Tibial nerve (tissue), 4 donors: ENCODE measurements around the gene GAS2. TPM values are rescaled to one million over a fixed set of nuclear protein-coding genes. Genes with fewer than 3 reads are reported as not detected.

Experiments used
- DNase-seq, 2 donors: peaks; one replicate each; pipeline ENCODE4 v3.0.0-alpha.2; 2019; ENCODE audit warnings: low spot score in 2 of 2
- H3K27ac ChIP-seq, 4 donors: fragments of 200-600 bp; sonication (generic) in 3 of 4; one replicate each; pipeline ENCODE4 v1.5.1; 2017 to 2019; ENCODE audit warnings: mild to moderate bottlenecking in 1 of 4
- H3K27me3 ChIP-seq, 2 donors: fragments of 200-600 bp; sonication (generic) in 1 of 2; one replicate each; pipeline versions ENCODE4 v1.5.1 to v1.6.0; 2017 to 2019
- H3K36me3 ChIP-seq, 3 donors: fragments of 200-600 bp; sonication (generic); one replicate each; pipeline ENCODE4 v1.5.1; 2018 to 2019
- H3K4me1 ChIP-seq, 4 donors: fragments of 200-600 bp; sonication (generic) in 3 of 4; one replicate each; pipeline ENCODE4 v1.5.1; 2017 to 2019
- H3K4me3 ChIP-seq, 4 donors: fragments of 200-600 bp; sonication (generic) in 3 of 4; one replicate each; pipeline ENCODE4 v1.5.1; 2017 to 2019; ENCODE audit warnings: mild to moderate bottlenecking in 1 of 4, moderate library complexity in 1 of 4
- H3K9me3 ChIP-seq, 4 donors: fragments of 200-600 bp; sonication (generic) in 3 of 4; one replicate each; pipeline ENCODE4 v1.5.1; 2017 to 2019
- EP300 ChIP-seq, 2 donors: sonication (generic); formaldehyde crosslinking; IDR thresholded peaks; one replicate each; pipeline ENCODE4 v1.6.1; 2017; ENCODE audit warnings: antibody characterized with exemption in 2 of 2, mild to moderate bottlenecking in 1 of 2
- POLR2A ChIP-seq, 2 donors: fragments of 450-650 bp; IDR thresholded peaks; one replicate each; pipeline ENCODE4 v1.6.1; 2017; ENCODE audit warnings: antibody characterized with exemption in 2 of 2, mild to moderate bottlenecking in 2 of 2, moderate library complexity in 2 of 2
- WGBS, 2 donors: methylation state at CpG; one replicate each; pipeline ENCODE4 v1.1.5; 2018; 5-methylcytosine and 5-hydroxymethylcytosine counted together
- total RNA-seq, 4 donors: library from RNA; depleted of rRNA; stranded (reverse); fragments of >200 nt; gene quantifications; one replicate each; pipeline ENCODE4 v1.1.0, GENCODE V29; 2016
- TF ChIP-seq, protein P1 (sequence below), 5 experiments: fragments of 200-600 bp in 3 of 5; fragments of 450-650 bp in 2 of 5; sonication (generic) in 3 of 5; IDR thresholded peaks; one replicate each; pipeline ENCODE4 v1.5.1; 2016 to 2019; ENCODE audit warnings: antibody characterized with exemption in 5 of 5, mild to moderate bottlenecking in 3 of 5, moderate library complexity in 2 of 5

Gene GAS2
- total RNA-seq, 4 donors from 2014 or later = 9.3 to 41.5 (median 18.0) TPM

DNA sequence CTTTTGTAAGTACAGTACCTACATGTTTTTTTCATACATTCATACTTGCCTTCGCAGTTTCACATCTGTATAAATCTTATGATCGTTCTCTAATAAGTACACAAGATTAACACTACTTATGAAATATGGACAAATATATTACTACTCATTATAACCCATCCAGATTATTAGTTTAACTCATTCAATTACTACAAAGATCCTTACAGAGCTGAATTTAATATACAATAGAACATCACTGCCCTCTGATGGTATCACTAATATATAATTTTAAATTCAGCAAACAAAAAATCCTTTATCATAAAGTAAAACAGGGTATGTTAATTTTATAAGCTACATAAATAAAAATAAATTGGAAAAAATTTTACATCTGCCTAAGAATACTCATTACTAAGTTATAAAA is 155.8 kb downstream of the GAS2 start:
- TF ChIP-seq, protein P1, sequence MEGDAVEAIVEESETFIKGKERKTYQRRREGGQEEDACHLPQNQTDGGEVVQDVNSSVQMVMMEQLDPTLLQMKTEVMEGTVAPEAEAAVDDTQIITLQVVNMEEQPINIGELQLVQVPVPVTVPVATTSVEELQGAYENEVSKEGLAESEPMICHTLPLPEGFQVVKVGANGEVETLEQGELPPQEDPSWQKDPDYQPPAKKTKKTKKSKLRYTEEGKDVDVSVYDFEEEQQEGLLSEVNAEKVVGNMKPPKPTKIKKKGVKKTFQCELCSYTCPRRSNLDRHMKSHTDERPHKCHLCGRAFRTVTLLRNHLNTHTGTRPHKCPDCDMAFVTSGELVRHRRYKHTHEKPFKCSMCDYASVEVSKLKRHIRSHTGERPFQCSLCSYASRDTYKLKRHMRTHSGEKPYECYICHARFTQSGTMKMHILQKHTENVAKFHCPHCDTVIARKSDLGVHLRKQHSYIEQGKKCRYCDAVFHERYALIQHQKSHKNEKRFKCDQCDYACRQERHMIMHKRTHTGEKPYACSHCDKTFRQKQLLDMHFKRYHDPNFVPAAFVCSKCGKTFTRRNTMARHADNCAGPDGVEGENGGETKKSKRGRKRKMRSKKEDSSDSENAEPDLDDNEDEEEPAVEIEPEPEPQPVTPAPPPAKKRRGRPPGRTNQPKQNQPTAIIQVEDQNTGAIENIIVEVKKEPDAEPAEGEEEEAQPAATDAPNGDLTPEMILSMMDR (IDR thresholded peaks at IDR 0.05) = no peak
- no peak for TF ChIP-seq EP300 (IDR thresholded peaks at IDR 0.05)
- no peak for TF ChIP-seq POLR2A (IDR thresholded peaks at IDR 0.05)
- 89 to 90% methylated on average over 2 of the region's 2 CpGs for WGBS, 2 donors
- H3K36me3 ChIP-seq = peaks cover 0 to 67% (median 6%) of the 10 kb centered on the region in 3 donors

DNA sequence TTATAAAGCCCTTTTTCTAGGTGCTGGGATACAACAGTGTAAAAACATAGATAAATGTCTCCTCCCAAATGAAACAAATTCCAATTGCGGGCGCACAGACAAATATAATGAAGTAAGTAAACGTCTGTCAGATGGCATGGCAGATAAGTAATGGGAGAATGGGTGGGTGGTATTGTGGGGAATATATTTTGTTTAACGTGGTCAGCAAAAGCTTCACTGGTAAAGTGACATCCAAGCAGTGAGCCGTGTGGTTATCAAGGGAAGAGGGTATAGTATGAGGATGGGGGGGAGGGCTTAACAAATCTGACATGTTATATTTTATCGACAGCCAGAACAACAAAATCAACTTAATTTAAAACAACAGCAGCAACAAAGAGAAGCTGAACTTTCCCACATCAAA is 162.0 kb downstream of the GAS2 start:
- peaks cover 0 to 16% (median 6%) of the 10 kb centered on the region in 3 donors for H3K36me3 ChIP-seq
- no peaks in the 10 kb centered on the region for H3K9me3 ChIP-seq
- peaks cover 0 to 22% (median 5%) of the 10 kb centered on the region in 4 donors for H3K4me1 ChIP-seq
- H3K27ac ChIP-seq = peak overlapping the region in 1 of 4 donors; percentile 92
- H3K4me3 ChIP-seq = peak overlapping the region in 3 of 4 donors; percentile 75 to 85 (median 82)
- no peaks in the 10 kb centered on the region for H3K27me3 ChIP-seq
- no peak for DNase-seq
- TF ChIP-seq POLR2A (IDR thresholded peaks at IDR 0.05) (no peak), EP300 (IDR thresholded peaks at IDR 0.05) (no peak)
- TF ChIP-seq, protein P1 (IDR thresholded peaks at IDR 0.05) = no peak
- WGBS, 2 donors = 55 to 59% methylated on average over 6 of the region's 6 CpGs

More for the DNA sequence above, 155.8 kb downstream of the GAS2 start:
- Histone ChIP-seq H3K27ac (no peak overlapping the region), H3K4me1 (no peaks in the 10 kb centered on the region), H3K9me3 (no peaks in the 10 kb centered on the region), H3K4me3 (no peak overlapping the region), H3K27me3 (no peaks in the 10 kb centered on the region)
- no peak for DNase-seq

DNA sequence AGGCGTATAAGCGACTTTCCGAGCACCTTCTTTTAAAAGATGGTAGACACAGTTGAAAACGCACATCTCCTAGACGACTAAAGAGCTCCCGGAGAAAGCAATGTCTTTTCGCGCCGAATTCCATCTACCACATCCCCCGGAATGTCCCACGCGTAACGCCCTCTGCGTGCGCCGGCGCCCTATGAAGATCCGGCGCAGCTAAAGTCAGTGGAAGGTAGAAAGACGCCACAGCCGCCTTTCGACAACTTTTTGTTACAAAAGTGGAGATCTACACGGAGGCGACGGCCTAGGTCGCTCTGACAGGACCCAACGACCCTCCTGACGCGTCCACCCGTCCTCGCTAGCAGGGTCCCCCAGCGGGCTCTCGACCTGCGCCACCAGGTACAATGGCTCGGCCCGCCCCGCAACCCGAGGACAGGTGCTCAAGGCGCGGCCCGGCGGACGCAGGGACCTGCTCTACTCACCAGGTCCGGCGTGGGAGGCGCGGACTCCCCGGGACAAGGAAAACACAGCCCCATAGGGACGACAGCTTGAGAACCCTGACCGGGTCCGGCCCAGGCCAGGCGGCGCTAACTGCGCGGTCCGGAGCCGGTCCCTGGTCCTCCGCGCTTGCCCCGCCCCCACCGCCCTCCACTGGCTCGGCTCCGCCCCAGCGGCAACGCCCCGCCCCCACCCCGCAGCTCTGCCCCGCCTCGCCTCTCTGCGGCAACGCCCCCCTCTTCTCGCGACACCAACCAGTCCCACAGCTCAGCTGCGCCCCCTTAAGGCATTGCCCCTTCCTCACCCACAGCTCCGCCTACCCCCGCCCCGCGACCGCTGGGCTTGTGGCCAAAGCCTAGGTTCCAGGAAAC is 163.0 kb downstream of the GAS2 start, which contains the start of gene SVIP:
SVIP (minus strand) TSS at position 571 of the 851 bp plus-strand sequence; CDS start at position 518, 53 bp downstream.
- peak; percentile 83 to 89 for DNase-seq
- Histone ChIP-seq H3K9me3 (no peaks in the 10 kb centered on the region), H3K36me3 (peaks cover 0 to 10% (median 6%) of the 10 kb centered on the region in 3 donors), H3K27ac (peak within 1 kb of the TSS; percentile 77 to 92 (median 87)), H3K4me3 (peak within 1 kb of the TSS; percentile 75 to 97 (median 84)), H3K27me3 (no peaks in the 10 kb centered on the region), H3K4me1 (peaks cover 0 to 22% (median 5%) of the 10 kb centered on the region in 4 donors)
- WGBS, 2 donors = 2% methylated on average over 34 to 59 of the region's 79 CpGs
- TF ChIP-seq, protein P1 (IDR thresholded peaks at IDR 0.05) = peak in 4 of 5 experiments; percentile 65 to 84 (median 68)
- TF ChIP-seq POLR2A (IDR thresholded peaks at IDR 0.05) = peak; percentile 59 to 86
- TF ChIP-seq EP300 (IDR thresholded peaks at IDR 0.05) = peak in 1 of 2 donors; percentile 91

DNA sequence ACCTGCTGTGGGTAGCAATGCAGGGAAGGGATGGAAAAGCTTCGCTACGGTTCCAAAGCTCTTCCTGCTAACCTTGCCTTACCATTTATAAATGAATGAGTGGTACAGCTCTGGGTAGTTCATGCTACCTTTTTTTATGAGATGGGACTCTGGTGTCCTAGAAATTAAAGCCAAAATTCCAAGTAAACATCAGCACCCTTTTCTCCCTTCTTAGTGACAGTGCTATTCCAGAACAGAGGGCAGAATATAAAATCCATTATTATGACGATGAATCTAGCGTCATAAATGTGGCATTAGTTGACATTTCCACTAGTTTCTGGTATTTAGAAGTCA is 163.6 kb downstream of the GAS2 start:
- H3K4me3 ChIP-seq = peak overlapping the region in 3 of 4 donors; percentile 75 to 85 (median 82)
- peak overlapping the region in 3 of 4 donors; percentile 38 to 92 (median 54) for H3K27ac ChIP-seq
- TF ChIP-seq POLR2A (IDR thresholded peaks at IDR 0.05) = no peak
- TF ChIP-seq EP300 (IDR thresholded peaks at IDR 0.05) = no peak
- TF ChIP-seq, protein P1 (IDR thresholded peaks at IDR 0.05) = no peak
- DNase-seq = no peak
- no peaks in the 10 kb centered on the region for H3K9me3 ChIP-seq
- no peaks in the 10 kb centered on the region for H3K27me3 ChIP-seq
- H3K4me1 ChIP-seq = peaks cover 0 to 22% (median 5%) of the 10 kb centered on the region in 4 donors
- WGBS, 2 donors = 11 to 13% methylated on average over 4 of the region's 4 CpGs
- peaks cover 0 to 4% (median under 1%) of the 10 kb centered on the region in 3 donors for H3K36me3 ChIP-seq
